ENCODE results near the gene CRACR2B. TPM values are rescaled to one million over a fixed set of nuclear protein-coding genes. Genes with fewer than 3 reads are reported as not detected.
A peak's percentile ranks its signal among the peaks of the same experiment; 100 is the strongest.

Gene CRACR2B
- total and polyA plus RNA-seq, 10 donors: 6.1 to 34.1 (median 14.5) TPM

DNA sequence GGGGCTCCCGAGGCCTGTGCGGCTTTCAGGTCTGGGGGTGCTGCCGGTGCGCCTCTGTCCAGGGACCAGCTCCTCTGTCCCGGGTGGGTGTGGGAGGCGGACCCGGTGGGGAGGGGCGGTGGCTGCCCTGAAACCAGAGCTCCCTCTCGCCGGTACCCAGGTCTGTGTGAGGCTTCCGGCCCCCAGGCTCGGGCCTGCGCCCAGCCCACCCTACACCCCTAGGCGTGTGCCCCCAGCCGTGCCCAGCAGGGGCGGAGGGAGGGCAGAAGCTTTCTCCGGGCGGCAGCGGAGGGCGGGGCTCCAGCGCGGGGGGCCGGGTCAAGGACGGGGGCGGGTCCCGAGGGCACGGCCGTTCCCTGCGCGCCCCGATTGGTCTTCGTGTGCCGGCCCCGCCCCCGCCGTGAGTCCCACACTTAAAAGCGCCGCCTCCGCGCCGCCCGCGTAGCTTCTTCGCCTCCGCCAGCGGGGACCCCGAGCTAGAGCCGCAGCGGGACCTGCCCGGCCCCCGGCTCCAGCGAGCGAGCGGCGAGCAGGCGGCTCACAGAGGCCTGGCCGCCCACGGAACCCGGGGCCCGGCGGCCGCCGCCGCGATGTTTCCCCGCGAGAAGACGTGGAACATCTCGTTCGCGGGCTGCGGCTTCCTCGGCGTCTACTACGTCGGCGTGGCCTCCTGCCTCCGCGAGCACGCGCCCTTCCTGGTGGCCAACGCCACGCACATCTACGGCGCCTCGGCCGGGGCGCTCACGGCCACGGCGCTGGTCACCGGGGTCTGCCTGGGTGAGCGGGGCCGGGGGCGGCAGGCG lies 8.4 kb upstream of the CRACR2B start:
- TF ChIP-seq POLR2A (IDR thresholded peaks at IDR 0.05) (peak; percentile 51 to 83 (median 62)), CTCF (IDR thresholded peaks at IDR 0.05 in 8 of 11, conservative IDR thresholded peaks at IDR 0.05 in 3 of 11) (peak in 10 of 11 experiments; percentile 19 to 63 (median 52)), POLR2AphosphoS5 (IDR thresholded peaks at IDR 0.05) (peak; percentile 90 to 94 (median 93))
- H3K36me3 ChIP-seq: peaks cover 0 to 47% (median 24%) of the 10 kb centered on the region in 6 donors
- H3K4me1 ChIP-seq: peaks cover 16 to 54% (median 43%) of the 10 kb centered on the region in 6 donors
- H3K27me3 ChIP-seq (replicated peaks in 1 of 7): no peaks in the 10 kb centered on the region
- intact Hi-C loops (cut with DNase I; ENCODE audit: low total_unique reads): no loop called here
- DNase-seq: peak; percentile 98
- H3K4me3 ChIP-seq: peak overlapping the region; percentile 58 to 97 (median 84)
- H3K27ac ChIP-seq: peak overlapping the region; percentile 74 to 100 (median 98)
- no peaks in the 10 kb centered on the region for H3K9me3 ChIP-seq
- 1% methylated on average over 47 to 96 of the region's 96 CpGs for WGBS, 5 donors

GRCh38 chr11:819943-820649 lies 7.6 kb upstream of the CRACR2B start:
- Histone ChIP-seq H3K4me1 (peaks cover 16 to 61% (median 44%) of the 10 kb centered on the region in 6 donors), H3K9me3 (no peaks in the 10 kb centered on the region), H3K27ac (peak overlapping the region; percentile 74 to 100 (median 98)), H3K36me3 (peaks cover 0 to 47% (median 32%) of the 10 kb centered on the region in 6 donors), H3K4me3 (peak overlapping the region; percentile 58 to 97 (median 84)), H3K27me3 (replicated peaks in 1 of 7) (no peaks in the 10 kb centered on the region)
- intact Hi-C loops (cut with DNase I; ENCODE audit: low total_unique reads): no loop called here
- 2 to 5% (median 3%) methylated on average over 31 to 47 of the region's 47 CpGs for WGBS, 5 donors
- peak; percentile 99 for DNase-seq
- TF ChIP-seq POLR2A (IDR thresholded peaks at IDR 0.05): no peak
- peak; percentile 5 to 76 (median 46) for TF ChIP-seq POLR2AphosphoS5 (IDR thresholded peaks at IDR 0.05)

DNA sequence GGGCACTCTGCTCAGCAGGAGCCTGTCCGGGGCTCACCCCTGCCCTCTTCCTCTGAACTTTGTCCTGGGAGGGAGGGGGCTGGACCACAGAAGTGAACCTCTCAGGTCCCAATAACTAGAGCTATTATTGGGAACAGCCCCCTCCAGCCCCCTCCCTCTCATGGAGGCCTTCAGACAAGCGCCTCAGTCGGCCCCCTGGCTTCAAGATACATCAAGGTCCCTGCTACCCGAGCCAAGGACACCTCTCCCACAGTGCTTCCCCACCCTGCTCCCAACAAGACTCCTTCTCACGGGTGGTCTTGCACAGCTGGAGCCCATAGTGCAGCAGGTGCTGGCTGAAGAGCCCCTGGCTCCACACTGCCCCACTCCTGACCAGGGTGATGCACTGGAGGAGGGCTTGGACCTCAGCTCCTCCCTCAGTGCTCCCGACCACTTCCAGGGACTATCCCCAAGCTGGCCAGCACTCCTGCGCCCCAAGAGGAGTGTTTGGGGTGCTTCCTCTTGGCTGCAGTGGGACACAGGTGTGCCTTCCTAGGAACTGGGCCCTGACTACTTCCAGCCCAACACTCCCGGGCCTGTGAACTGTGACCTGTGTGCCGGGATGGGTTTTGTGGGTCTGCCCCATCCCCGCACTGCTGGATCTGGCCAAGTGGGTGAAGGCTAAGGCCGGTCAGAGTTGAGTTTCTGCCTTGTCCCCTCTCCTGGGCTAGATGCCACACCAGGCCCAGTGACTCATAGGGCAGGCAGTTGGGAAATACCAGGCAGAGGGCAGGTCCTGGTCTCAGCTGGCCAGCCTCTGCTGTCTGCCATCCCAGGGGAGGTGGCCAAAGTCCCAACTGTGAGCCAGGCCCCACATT lies 6.8 kb upstream of the CRACR2B start:
- Histone ChIP-seq H3K9me3 (no peaks in the 10 kb centered on the region), H3K4me3 (peak overlapping the region; percentile 58 to 97 (median 84)), H3K4me1 (peaks cover 16 to 69% (median 48%) of the 10 kb centered on the region in 6 donors), H3K36me3 (peaks cover 0 to 48% (median 34%) of the 10 kb centered on the region in 6 donors), H3K27me3 (replicated peaks in 1 of 7) (no peaks in the 10 kb centered on the region), H3K27ac (peak overlapping the region; percentile 35 to 100 (median 98))
- peak; percentile 88 for DNase-seq
- WGBS, 5 donors: 45 to 67% (median 55%) methylated on average over 9 to 11 of the region's 11 CpGs
- TF ChIP-seq POLR2AphosphoS5 (IDR thresholded peaks at IDR 0.05) (peak; percentile 31 to 74 (median 71)), POLR2A (IDR thresholded peaks at IDR 0.05) (no peak)
- intact Hi-C loops (cut with DNase I; ENCODE audit: low total_unique reads): no loop called here

DNA sequence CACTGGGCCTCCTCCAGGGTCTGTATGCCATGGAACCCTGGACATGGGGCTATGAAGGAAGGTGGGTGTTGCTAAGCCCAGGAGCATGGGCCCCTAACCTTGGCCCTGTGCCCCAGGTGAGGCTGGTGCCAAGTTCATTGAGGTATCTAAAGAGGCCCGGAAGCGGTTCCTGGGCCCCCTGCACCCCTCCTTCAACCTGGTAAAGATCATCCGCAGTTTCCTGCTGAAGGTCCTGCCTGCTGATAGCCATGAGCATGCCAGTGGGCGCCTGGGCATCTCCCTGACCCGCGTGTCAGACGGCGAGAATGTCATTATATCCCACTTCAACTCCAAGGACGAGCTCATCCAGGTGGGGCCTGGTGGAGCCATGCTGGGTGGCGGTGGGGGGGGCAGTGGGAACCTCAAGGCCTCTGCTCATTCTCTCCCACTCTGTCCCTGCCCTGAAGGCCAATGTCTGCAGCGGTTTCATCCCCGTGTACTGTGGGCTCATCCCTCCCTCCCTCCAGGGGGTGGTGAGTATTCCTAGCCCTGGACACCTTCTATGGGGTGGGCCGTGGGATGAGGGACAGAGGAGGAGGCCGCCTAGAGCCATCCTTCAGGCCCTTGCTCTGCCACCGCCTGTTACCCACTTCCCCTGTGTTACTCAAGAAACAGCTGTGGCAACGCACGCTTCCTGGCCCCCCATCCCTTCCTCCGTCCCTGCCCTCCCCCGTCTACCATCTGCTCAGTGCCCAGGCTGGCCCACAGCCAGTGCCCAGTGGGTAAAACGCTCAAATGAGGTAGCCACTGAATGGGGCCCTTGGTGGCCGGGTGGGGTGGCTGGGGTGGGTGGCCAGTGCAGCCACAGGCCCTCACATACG lies 6.0 kb upstream of the CRACR2B start:
- H3K9me3 ChIP-seq: no peaks in the 10 kb centered on the region
- DNase-seq: no peak
- peaks cover 21 to 78% (median 57%) of the 10 kb centered on the region in 6 donors for H3K4me1 ChIP-seq
- H3K27me3 ChIP-seq (replicated peaks in 1 of 7): peaks cover 0 to 1% (median 0%) of the 10 kb centered on the region in 7 donors
- 38 to 64% (median 46%) methylated on average over 12 to 22 of the region's 22 CpGs for WGBS, 5 donors
- peak overlapping the region in 6 of 8 donors; percentile 74 to 97 (median 84) for H3K4me3 ChIP-seq
- TF ChIP-seq POLR2A (IDR thresholded peaks at IDR 0.05) (no peak), POLR2AphosphoS5 (IDR thresholded peaks at IDR 0.05) (peak in 2 of 3 donors; percentile 38 to 57)
- peaks cover 0 to 49% (median 34%) of the 10 kb centered on the region in 6 donors for H3K36me3 ChIP-seq
- H3K27ac ChIP-seq: peak overlapping the region; percentile 35 to 100 (median 98)
- intact Hi-C loops (cut with DNase I; ENCODE audit: low total_unique reads): no loop called here

All from spleen (tissue), 11 donors.